ENCODE measurements around the gene RTL10.
A peak's percentile ranks its signal among the peaks of the same experiment; 100 is the strongest.

RTL10 gene

GRCh38 chr22:19814428-19814827 is 40.2 kb downstream of the RTL10 start:
- no peak overlapping the region for H3K4me3 ChIP-seq (ENCODE audit: low read depth in 1 of 2, low read length in 2 of 2)
- H2AFZ ChIP-seq (ENCODE audit: low read depth, low read length) = no peak overlapping the region
- no peak overlapping the region for H3K27ac ChIP-seq (ENCODE audit: low read length)
- no peaks in the 10 kb centered on the region for H3K79me2 ChIP-seq (ENCODE audit: insufficient read depth, low read length)
- H3K36me3 ChIP-seq (ENCODE audit: insufficient read depth, low read length) = peaks cover 57% of the 10 kb centered on the region
- TF ChIP-seq EZH2 (IDR thresholded peaks at IDR 0.05; ENCODE audit: borderline replicate concordance, low read depth, low read length, severe bottlenecking) = no peak
- no peak for TF ChIP-seq CTCF (IDR thresholded peaks at IDR 0.05; ENCODE audit: borderline replicate concordance, extremely low read depth, low read length, poor library complexity, severe bottlenecking)
- no peak overlapping the region for H3K9ac ChIP-seq (ENCODE audit: low read depth, low read length)
- ATAC-seq (ENCODE audit: insufficient read depth, low read depth) (no peak), DNase-seq (no peak)
- no peak overlapping the region for H3K4me2 ChIP-seq (ENCODE audit: insufficient read depth, low read length)
- H4K20me1 ChIP-seq (ENCODE audit: insufficient read depth, low read length) = peaks cover 24% of the 10 kb centered on the region
- no peaks in the 10 kb centered on the region for H3K27me3 ChIP-seq (ENCODE audit: insufficient read depth, low read length, poor library complexity)
- no peaks in the 10 kb centered on the region for H3K4me1 ChIP-seq (ENCODE audit: insufficient read depth, low read length)
- H3K9me3 ChIP-seq (ENCODE audit: insufficient read depth, low read length, severe bottlenecking) = no peaks in the 10 kb centered on the region

GRCh38 chr22:19812910-19813309 is 41.8 kb downstream of the RTL10 start:
- Histone ChIP-seq H3K36me3 (ENCODE audit: insufficient read depth, low read length) (peaks cover 45% of the 10 kb centered on the region), H3K79me2 (ENCODE audit: insufficient read depth, low read length) (no peaks in the 10 kb centered on the region), H3K4me2 (ENCODE audit: insufficient read depth, low read length) (no peak overlapping the region), H4K20me1 (ENCODE audit: insufficient read depth, low read length) (peaks cover 21% of the 10 kb centered on the region), H3K9me3 (ENCODE audit: insufficient read depth, low read length, severe bottlenecking) (no peaks in the 10 kb centered on the region), H3K4me1 (ENCODE audit: insufficient read depth, low read length) (no peaks in the 10 kb centered on the region), H2AFZ (ENCODE audit: low read depth, low read length) (no peak overlapping the region), H3K27ac (ENCODE audit: low read length) (no peak overlapping the region), H3K9ac (ENCODE audit: low read depth, low read length) (no peak overlapping the region), H3K27me3 (ENCODE audit: insufficient read depth, low read length, poor library complexity) (no peaks in the 10 kb centered on the region), H3K4me3 (ENCODE audit: low read depth in 1 of 2, low read length in 2 of 2) (no peak overlapping the region)
- TF ChIP-seq EZH2 (IDR thresholded peaks at IDR 0.05; ENCODE audit: borderline replicate concordance, low read depth, low read length, severe bottlenecking) = no peak
- no peak for TF ChIP-seq CTCF (IDR thresholded peaks at IDR 0.05; ENCODE audit: borderline replicate concordance, extremely low read depth, low read length, poor library complexity, severe bottlenecking)
- DNase-seq (peak; percentile 0), ATAC-seq (ENCODE audit: insufficient read depth, low read depth) (no peak)

- Histone ChIP-seq H3K9ac (ENCODE audit: low read depth, low read length) (no peak overlapping the region), H3K36me3 (ENCODE audit: insufficient read depth, low read length) (peaks cover 49% of the 10 kb centered on the region), H3K79me2 (ENCODE audit: insufficient read depth, low read length) (no peaks in the 10 kb centered on the region), H3K9me3 (ENCODE audit: insufficient read depth, low read length, severe bottlenecking) (no peaks in the 10 kb centered on the region), H3K4me1 (ENCODE audit: insufficient read depth, low read length) (no peaks in the 10 kb centered on the region), H3K4me3 (ENCODE audit: low read depth in 1 of 2, low read length in 2 of 2) (no peak overlapping the region), H3K27ac (ENCODE audit: low read length) (no peak overlapping the region), H3K27me3 (ENCODE audit: insufficient read depth, low read length, poor library complexity) (no peaks in the 10 kb centered on the region), H3K4me2 (ENCODE audit: insufficient read depth, low read length) (no peak overlapping the region), H4K20me1 (ENCODE audit: insufficient read depth, low read length) (peaks cover 22% of the 10 kb centered on the region), H2AFZ (ENCODE audit: low read depth, low read length) (no peak overlapping the region)
- DNase-seq (no peak), ATAC-seq (ENCODE audit: insufficient read depth, low read depth) (no peak)
- TF ChIP-seq CTCF (IDR thresholded peaks at IDR 0.05; ENCODE audit: borderline replicate concordance, extremely low read depth, low read length, poor library complexity, severe bottlenecking) (no peak), EZH2 (IDR thresholded peaks at IDR 0.05; ENCODE audit: borderline replicate concordance, low read depth, low read length, severe bottlenecking) (no peak)
Measured at GRCh38 chr22:19811811-19812771, 42.6 kb downstream of the RTL10 start.
